Retinal pigment epithelial cell (primary cell): ENCODE measurements around the gene HS6ST2.

Source experiments
- DNase-seq: peaks from one replicate; pipeline ENCODE4 v3.0.0-alpha.2; 2010; ENCODE audit warnings: low read depth
- H3K4me3 ChIP-seq: 2 replicates; pipeline ENCODE4 v1.5.1; 2011; ENCODE audit warnings: mild to moderate bottlenecking, low read length, control low read depth, moderate library complexity
- CTCF ChIP-seq: conservative IDR thresholded peaks from 2 replicates; pipeline ENCODE4 v1.5.1; 2011; ENCODE audit warnings: low read depth, low read length, control low read depth, inconsistent platforms

Gene HS6ST2

GRCh38 chrX:132668178-132668577, 290.3 kb downstream of the HS6ST2 start:
- TF ChIP-seq CTCF: no peak
- no peak overlapping the region for H3K4me3 ChIP-seq
- no peak for DNase-seq

DNA sequence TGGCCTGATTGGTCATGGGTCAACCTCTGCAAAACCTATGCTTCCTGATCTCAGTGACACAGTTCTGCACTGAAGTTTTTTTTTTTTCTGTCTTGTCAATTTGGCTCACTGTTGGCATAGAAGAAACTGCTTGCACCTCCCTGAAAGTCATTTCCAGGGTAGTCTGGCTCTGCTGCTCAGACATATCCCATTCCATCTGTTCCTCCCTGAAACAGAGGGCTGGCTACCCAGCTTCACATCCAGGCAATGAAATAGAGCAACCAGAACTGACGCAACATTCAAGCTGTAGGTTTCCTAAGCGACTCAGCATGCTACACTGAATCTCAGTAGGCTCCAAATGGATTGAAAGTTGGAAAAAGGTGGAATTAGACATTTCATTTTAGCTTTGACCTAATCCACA, 292.8 kb downstream of the HS6ST2 start:
- DNase-seq: no peak
- H3K4me3 ChIP-seq: no peak overlapping the region
- TF ChIP-seq CTCF: no peak

DNA sequence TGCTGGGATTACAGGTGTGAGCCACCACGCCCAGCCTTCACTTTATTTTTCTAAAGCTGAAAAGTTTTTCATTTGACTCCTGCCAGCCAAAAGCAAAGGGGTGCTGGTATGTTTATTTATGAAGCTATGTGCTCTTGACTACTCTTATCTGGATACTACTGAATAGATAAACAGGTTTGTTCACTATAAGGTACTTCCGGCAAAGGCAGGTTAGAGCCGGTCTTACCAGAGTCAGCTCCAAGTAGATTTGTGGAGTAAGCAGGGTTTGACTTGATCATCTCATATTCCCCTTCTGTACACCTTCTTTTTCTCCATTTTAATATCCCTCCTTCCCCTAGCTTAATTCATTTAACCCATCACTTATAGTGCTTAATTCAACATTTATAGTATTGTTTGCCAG, 294.2 kb downstream of the HS6ST2 start:
- DNase-seq: no peak
- TF ChIP-seq CTCF: no peak
- H3K4me3 ChIP-seq: no peak overlapping the region

DNA sequence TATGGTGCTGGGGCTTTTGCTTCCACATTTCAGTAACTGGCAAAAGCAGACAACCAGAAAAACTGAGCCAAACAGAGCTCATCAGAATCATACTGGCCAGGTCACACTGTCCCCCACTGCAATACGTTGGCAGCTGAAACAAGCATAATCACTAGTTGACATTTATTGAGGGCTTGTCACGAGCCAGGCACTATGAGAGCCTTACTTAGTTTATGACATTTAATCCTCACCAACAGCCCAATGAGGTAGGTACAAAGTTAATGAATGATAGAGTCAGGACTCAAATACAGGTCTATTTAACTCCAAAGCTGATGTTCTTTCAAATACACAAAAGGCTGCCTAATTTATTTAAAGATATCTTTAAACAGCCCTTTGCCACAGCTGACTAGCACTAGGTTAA, 295.6 kb downstream of the HS6ST2 start:
- no peak for TF ChIP-seq CTCF
- no peak overlapping the region for H3K4me3 ChIP-seq
- DNase-seq: no peak

DNA sequence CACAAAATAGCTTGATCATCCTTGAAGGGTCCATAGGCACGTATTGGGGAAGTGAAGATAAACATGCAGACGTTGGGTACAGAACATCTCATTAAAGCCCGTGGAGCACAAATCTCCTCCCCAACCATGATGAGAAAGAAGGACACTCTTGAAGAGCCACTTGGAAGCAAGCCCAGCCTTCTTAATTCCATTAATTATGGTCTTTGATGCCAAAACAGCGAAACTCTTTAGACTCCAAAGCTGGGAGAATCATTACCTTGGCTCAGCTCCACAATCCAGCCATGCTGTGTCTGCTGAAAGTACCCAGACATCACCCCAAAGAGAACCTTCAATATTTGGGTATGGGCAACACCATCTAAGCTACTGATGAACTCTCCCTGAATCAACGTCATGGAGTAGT, 300.6 kb downstream of the HS6ST2 start:
- H3K4me3 ChIP-seq: no peak overlapping the region
- no peak for TF ChIP-seq CTCF
- no peak for DNase-seq

DNA sequence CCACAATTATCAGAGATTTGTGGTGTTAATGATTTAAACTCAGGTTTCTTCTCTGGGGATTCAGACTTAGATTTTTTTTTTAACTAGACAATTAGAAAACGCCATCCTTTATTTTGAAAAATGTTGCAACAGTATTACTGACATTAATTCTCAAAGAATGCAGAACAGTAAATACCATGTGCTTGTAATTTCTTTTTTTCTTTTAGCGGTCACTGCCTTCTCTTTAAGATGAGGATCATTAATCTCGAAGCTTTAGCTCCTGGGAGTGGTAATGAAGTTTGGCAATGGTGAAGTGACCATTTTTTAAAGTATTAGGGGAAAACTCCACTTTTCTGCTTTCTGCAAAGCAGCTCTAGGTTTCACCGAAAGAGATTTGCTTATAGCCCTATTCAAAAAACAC, 305.6 kb downstream of the HS6ST2 start:
- no peak overlapping the region for H3K4me3 ChIP-seq
- TF ChIP-seq CTCF: no peak
- peak; percentile 20 for DNase-seq

- H3K4me3 ChIP-seq: no peak overlapping the region
- peak; percentile 24 for DNase-seq
- TF ChIP-seq CTCF: peak; percentile 26
Observed at GRCh38 chrX:132651421-132652086, 306.9 kb downstream of the HS6ST2 start.
